ENCODE results near the gene TEPSIN.

- TF ChIP-seq CTCF (IDR thresholded peaks at IDR 0.05) (no peak), EP300 (IDR thresholded peaks at IDR 0.05) (no peak), POLR2A (IDR thresholded peaks at IDR 0.05) (no peak)
Measured at GRCh38 chr17:81240761-81241160, 1.9 kb upstream of the TEPSIN start.

Measured in ovary (tissue), 3 donors.